Measurements from ENCODE around the gene GAREM1.

DNA sequence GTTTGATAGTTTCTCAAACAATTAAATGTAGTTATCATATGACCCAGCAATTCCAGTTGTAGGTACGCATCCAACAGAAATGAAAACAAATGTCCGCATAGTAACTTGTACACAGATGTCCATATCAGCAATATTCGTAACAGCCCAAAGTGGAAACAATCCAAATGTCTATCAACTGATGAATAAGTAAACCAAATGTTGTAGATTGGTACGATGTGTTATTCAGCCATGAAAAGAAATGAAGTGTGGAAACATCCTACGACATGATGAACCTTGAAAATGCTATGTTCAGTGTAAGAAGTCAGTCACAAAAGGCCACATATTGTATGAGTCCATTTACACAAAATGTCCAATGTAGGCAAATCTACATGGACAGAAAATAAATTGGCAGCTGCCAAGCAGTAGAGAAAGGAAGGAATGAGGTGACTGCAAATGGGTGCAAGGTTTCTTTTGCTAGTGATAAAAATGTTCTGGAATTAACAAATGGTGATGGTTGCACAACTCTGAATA lies 26.9 kb downstream of the GAREM1 start:
- TF ChIP-seq RXRA (IDR thresholded peaks at IDR 0.05; ENCODE audit: borderline replicate concordance, low read depth), result no peak
- TF ChIP-seq ELF1 (IDR thresholded peaks at IDR 0.05), result no peak
